Coronary artery (tissue), 2 donors: ENCODE data around the gene CTTN.

Source experiments
- DNase-seq: peaks from one replicate; pipeline ENCODE4 v3.0.0-alpha.2; 2017; ENCODE audit warnings: low spot score
- H3K27ac ChIP-seq, 2 donors: fragments of 200-600 bp; sonication (generic); one replicate each; pipeline ENCODE4 v1.5.1; 2016 to 2019
- H3K4me3 ChIP-seq: fragments of 200-600 bp; sonication (generic); 2 replicates; pipeline ENCODE4 v1.5.1; 2016; ENCODE audit warnings: mild to moderate bottlenecking, moderate library complexity
- TF ChIP-seq, protein P1 (sequence below): fragments of 200-600 bp; sonication (generic); IDR thresholded peaks from one replicate; pipeline ENCODE4 v1.5.1; 2019; ENCODE audit warnings: antibody characterized with exemption

The CTTN gene

DNA sequence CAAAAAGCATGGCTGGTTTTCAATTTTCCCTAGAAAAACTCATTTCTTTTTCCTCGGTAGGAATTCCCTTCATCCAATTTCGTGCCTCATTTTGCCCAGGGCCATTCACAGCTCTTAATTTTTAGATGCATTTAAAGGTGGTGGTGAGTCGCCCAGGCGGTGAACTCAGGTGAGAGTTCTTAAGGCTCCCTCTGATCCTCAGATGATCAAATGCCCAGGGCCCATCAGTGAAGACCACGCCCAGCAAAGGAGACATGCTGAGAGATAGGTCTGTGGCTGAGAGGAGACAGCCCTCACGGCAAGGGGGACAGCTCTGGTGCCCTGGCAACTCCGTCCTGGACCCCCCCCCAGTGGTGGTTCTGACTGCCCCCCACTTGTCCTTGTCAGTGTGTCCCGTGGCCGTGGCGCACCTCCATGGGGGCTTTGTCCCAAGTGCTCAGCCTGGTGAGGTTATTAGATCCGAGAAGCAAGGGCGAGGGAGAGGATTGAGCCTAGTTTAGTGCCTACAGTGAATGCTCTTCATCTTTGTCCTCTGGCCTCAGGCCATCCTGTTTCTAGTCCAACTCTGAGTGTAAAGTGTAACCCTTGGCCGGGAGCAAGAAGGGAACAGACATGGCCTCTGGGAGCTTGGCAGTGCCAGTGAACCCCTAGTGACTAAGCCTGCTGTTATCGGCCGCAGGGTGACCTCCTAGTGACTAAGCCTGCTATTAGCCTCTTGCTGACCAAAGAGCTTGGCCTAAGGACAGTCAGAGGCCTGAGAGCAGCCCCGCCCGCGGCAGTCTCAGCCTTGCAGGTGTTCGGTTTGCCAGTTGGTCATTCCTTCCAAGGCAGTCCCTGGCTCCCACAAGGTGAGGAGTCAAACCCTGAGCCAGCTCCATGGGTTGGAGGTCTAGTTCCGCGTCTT, 83.5 kb downstream of the CTTN start:
- H3K4me3 ChIP-seq, result no peak overlapping the region
- no peak overlapping the region for H3K27ac ChIP-seq
- no peak for DNase-seq
- TF ChIP-seq, protein P1, sequence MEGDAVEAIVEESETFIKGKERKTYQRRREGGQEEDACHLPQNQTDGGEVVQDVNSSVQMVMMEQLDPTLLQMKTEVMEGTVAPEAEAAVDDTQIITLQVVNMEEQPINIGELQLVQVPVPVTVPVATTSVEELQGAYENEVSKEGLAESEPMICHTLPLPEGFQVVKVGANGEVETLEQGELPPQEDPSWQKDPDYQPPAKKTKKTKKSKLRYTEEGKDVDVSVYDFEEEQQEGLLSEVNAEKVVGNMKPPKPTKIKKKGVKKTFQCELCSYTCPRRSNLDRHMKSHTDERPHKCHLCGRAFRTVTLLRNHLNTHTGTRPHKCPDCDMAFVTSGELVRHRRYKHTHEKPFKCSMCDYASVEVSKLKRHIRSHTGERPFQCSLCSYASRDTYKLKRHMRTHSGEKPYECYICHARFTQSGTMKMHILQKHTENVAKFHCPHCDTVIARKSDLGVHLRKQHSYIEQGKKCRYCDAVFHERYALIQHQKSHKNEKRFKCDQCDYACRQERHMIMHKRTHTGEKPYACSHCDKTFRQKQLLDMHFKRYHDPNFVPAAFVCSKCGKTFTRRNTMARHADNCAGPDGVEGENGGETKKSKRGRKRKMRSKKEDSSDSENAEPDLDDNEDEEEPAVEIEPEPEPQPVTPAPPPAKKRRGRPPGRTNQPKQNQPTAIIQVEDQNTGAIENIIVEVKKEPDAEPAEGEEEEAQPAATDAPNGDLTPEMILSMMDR, result no peak

DNA sequence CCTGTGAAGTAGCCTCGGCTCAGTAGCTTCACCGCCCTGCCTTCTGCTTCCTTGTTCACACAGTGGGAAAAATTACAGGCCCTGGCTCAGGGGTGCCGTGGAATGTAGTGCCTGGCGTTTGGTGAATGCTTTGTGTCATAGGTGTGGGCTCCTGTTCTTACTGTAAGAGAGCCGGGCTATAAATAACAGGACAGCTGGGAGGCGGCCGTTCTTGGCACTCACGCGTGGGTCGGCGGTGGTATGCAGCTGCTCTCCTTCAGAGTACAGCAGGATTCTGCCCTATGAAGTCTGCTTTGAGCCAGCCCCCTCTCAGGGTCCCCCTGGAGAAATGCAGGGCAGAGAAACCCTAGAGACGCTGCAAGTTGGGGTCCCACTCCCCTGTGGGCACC, 84.2 kb downstream of the CTTN start:
- TF ChIP-seq, protein P1, result no peak
- DNase-seq, result no peak
- Histone ChIP-seq H3K27ac (no peak overlapping the region), H3K4me3 (no peak overlapping the region)

DNA sequence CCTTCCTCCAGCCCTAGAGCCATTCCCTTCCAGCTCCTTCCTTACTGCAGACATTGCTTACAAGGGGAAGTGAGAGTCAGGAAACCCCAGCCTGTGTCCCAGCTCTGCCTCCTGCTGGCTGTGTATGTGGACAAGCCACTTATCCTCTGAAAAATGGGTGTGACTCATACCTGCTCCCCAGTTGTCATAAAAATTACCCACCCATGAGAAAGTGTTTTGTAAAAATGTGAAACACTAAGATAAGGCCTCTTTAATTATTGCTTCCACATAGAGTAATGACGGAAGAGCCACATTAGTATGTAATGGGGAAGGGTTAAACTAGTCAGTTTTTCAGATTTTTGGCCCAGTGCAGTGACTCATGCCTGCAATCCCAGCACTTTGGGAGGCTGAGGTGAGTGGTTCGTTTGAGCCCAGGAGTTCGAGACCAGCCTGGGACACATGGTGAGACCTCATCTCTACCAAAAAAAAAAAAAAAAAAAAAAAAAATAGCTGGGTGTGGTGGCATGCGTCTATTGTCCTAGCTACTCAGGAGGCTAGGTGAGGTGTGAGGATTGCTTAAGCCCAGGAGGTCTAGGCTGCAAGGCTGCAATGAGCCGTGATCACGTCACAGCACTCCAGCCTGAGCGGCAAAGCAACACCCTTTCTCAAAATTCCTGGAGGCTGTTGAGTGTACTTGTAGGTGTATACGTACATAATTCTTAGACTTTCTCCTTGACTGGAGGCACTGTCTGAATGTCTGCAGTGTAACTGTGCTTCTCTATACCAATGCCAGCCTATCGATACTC, 84.9 kb downstream of the CTTN start:
- no peak overlapping the region for H3K4me3 ChIP-seq
- no peak overlapping the region for H3K27ac ChIP-seq
- no peak for DNase-seq
- TF ChIP-seq, protein P1, result no peak

DNA sequence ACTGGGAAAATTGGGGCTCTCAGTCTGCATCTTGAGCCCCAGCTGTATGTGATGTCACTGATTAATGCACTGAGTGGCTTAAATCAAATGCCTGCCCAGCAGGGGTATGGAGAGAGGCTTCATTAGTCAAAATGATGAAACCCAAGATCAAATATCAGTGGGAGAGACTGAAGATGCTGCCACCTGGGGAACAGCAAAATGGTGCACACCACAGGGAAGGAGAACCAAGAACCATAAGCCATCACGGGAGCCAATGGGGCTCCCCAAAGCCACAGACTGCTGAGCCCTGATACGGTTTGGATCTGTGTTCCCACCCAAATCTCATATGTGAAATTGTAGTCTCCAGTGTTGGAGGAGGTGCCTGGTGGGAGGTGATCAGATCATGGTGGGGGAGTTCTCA, 85.6 kb downstream of the CTTN start:
- Histone ChIP-seq H3K27ac (no peak overlapping the region), H3K4me3 (no peak overlapping the region)
- TF ChIP-seq, protein P1, result no peak
- no peak for DNase-seq

DNA sequence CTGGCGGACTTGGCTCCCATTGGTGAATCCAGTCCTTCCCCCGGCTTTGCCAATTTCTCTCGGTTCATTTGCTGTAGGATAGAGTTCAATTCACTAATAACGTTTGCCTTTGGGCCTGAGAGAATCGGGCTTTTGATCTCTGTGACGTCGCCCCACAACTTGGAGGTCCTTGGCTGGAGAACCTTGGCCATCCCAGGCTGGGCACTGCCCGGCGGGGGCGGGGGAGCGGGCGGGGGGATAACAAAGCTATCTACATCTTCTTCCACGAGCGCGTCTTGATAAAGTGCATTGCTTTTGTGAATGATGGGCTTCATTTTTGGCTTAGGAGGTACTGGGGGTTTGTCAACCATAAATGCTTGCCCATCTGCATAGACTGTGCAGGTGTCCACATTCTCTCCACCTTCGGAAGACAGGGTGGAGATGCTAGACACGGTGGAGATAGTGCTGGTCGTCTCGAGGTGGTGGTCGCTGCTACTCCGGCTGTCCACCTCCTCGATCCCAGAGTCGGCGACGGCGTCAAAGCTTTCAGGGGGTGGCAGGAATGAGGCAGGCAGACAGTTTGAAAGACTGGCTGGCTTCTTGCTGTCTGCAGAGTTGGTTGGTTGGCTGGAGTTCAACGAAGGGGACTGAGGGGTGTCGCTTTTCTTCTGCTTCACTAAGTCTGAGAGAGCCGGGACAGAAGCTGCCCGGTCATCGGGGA, 87.1 kb downstream of the CTTN start:
- TF ChIP-seq, protein P1, result no peak

DNA sequence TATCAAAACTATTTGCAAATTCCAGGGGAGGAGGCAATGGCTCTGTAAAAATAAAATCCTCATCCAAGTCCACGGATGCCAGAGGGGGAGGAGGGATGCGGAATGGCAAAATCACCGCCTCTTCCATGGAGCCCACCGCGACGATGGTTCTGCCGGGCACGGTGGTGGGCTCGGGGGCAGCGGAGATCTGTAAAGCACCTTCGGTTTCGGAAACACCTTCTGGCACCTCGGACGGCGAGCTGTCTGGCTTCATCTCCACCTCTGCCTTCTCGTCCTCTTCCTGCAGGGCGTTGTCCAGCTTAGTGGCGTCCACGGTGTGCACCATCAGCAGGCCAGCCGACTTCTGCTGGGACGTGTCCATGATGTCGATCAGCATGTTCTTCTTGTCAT, 87.7 kb downstream of the CTTN start:
- no peak for DNase-seq
- H3K4me3 ChIP-seq, result no peak overlapping the region
- no peak overlapping the region for H3K27ac ChIP-seq
- TF ChIP-seq, protein P1, result no peak

More for the DNA sequence above, 87.1 kb downstream of the CTTN start:
- H3K4me3 ChIP-seq, result no peak overlapping the region
- DNase-seq, result no peak
- H3K27ac ChIP-seq, result no peak overlapping the region
